Fibroblast of peridontal ligament (primary cell): ENCODE results near the gene CDCA4.

Source experiments
- DNase-seq: peaks from one replicate; pipeline ENCODE4 v3.0.0-alpha.2; 2010; ENCODE audit errors: extremely low read depth

The CDCA4 gene

DNA sequence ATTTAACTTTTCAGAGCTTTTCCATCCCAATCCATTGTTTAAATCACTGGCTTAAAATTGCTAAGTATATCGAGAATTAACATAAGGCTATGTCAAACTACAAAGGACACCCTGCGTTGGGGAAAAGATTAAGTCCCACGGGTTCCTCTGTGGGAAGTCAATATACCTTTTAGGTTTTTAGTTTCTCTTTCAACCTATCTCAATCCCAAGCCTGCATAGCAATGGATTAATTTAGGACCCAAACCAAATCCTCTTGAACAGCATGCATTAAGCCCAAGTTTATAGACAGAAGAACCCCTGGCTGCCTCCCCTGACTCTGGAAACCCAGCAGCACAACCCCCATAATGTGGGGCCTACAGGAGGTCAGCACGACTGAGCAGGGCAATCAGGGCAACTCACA lies 6.3 kb downstream of the CDCA4 start:
- no peak for DNase-seq

DNA sequence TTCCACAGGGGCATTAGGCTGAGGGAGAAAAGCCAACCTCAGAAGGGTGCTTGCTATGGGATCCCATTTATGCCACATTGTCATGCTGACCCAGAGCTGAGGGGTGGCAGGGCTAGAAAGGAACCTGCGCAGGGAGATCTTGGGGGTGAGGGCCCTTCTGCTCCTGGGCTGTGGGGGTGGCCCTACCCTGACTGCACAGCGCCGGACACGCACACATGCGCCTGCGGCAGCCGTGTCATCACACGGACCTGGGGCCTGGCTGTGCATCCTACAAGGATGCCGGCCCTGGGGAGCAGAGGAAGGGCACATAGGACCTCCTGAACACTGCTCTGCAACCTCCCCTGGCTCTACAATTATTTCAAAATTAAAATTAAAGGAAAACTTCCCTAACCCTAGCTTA lies 6.9 kb downstream of the CDCA4 start:
- DNase-seq: no peak

DNA sequence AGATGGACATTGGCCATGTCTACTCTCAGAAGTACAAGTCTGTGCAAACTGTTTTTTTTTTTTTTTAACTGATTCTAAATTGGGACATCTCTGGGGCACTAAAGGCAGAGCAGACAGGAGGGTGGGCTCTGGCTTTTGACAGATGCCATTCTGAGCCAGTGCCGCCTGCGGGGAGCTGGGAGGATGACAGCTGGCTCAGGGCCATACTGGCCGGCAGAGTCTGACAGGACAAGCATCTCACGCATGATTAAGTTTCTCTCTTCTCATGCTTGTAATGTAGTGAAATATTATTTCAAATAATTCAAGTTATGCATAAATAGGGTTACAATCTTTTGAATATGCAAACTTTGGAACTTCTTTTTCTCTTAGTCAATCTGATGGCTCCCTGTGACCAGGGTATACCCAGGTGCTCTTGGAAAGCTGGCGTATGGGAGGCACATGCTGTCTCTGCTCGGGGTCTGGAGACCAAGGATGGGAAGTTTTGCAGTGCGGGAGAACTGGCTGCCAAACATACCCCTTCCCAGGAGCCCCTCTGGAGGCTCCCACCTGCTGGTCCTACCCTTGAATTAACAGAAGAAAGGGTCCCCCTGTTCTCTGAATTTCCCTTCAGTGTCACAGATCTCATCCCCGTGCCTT lies 7.6 kb downstream of the CDCA4 start:
- no peak for DNase-seq

DNA sequence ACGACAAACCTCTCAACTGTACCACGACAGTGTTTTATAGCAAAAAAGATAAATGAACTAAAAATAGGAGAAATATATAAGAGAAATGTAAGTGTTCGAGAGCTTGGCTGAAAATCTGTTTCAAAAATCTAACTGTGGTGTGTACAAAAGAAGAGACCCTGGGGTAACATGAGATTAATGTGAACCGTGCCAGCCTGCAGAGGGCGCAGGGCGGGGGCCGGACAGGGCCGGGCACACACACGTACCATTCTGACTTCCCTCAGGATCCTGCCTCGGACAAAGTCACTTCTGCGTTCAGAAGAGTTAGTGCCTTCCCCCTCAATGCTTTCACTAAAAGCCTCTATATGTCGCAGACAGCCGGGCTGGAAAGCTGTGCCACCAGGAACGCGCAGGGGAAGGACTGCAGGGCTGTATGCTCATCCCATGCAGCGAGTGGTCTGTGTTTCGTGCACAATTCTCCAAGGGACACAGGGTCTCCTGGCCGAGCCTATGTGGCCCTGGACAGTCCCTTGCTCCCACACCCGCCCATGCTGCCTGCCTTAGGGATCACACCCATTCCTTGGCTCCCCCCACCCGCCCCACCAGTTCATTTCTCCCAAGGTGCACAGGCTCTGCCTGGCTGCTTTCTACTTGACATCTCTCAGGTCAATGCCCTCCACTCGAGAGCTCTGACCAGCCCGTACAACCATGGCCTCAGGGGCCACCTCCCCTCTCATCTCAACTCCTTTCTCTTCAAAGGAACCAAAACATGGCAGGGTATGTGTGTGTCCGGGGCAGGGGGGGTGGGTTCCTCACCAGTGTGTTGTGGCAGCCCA lies 8.5 kb downstream of the CDCA4 start:
- no peak for DNase-seq

DNA sequence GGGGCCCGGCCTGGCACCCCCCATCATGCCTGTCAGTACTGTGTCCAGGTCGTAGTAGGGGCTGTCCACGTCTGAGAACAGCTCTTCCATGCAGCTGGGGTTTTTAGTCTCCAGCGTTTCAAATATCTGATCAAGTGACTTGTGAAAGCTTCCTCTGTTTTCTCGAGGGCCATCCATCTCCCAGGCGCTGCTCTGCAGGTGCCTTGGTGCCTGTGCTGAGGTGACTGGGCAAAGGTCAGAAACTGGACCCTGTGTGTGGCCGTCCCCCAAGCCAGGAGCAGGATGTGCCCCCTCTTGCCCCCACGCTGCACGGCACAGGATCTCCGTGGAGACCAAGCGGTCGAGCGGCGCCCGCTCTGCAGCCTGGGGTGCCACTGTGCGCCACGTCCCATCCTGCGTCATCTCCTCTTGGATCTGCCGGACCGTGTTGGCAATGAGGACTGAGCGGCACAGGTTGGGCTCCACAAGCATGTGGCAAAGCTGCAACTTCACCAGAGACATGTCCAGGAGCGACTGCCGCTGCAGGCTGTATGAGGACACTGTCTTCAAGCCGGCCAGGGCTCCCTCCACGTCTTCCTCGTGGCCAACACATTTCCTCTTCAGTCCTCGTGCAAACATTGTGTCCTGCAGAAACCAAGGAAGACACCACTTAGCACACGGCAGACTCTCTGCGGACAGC lies 9.4 kb downstream of the CDCA4 start:
- DNase-seq: no peak

DNA sequence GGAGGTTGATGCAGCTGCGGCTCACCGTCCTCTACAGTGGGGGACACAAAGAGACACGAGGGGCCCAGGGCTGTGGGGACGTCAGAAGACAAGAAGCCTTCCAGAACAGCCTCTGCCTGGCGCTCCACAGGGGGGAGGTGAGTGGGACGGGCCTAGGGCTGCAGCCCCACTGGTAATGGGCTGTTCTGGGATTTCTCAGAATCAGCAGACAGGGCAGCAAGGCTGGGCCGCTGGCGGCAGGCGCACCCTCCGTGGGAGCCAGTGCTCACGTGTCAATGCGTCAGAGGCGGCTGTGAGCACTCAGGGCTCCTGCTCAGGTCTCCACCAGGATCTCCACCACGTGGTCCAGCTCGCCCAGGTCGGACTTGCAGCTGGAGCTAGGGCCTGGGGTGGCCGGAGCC lies 10.0 kb downstream of the CDCA4 start:
- no peak for DNase-seq

DNA sequence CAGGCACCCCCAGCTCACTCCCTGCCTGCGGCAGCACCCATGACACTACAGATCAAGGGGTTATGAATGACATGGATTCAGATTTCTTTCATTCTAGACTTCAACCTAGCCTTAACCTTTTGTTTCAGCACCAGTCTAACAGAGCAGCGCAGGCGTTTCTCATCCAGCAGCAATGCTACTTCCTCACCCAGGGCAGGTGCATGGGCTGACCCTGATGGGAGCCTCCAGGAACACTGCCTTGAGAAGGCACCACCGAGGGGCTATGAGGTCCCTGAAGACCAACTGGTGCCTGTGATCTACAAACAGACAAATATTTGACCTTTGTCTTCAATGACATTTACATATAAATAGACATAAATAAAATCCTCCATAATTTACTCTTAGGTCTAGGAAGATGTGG lies 10.8 kb downstream of the CDCA4 start:
- no peak for DNase-seq

DNA sequence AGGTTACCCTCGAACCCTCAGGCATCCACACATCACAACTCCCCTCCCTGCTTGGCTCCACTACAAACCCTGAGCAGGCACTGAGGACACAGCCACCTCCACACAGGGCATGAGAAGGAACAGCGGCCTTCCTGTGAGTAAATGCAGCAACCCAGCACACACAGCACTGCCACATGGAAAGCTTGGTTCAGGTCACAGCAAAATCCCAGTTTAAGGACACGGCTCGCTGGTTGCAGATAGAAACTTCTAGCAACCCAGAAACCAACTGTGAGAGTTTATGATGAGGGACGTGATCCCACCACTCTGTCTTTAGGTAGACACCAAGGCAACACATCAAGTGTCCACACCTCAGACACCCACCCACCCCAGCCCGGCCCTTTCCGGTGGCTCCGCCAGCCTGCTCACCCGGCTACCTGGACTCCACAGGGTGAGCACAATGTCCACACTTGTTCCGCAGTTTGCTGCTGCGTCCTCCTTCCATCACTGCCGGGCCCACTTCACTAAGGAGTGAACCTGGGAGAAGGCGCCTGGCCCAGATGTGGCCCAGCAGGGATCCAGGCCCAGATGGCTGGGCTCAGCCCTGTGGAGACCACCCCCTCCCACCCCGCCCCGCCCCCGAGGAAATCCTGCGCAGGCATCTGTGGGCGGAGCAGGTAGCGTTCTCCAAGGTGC lies 13.2 kb downstream of the CDCA4 start:
- DNase-seq: no peak

DNA sequence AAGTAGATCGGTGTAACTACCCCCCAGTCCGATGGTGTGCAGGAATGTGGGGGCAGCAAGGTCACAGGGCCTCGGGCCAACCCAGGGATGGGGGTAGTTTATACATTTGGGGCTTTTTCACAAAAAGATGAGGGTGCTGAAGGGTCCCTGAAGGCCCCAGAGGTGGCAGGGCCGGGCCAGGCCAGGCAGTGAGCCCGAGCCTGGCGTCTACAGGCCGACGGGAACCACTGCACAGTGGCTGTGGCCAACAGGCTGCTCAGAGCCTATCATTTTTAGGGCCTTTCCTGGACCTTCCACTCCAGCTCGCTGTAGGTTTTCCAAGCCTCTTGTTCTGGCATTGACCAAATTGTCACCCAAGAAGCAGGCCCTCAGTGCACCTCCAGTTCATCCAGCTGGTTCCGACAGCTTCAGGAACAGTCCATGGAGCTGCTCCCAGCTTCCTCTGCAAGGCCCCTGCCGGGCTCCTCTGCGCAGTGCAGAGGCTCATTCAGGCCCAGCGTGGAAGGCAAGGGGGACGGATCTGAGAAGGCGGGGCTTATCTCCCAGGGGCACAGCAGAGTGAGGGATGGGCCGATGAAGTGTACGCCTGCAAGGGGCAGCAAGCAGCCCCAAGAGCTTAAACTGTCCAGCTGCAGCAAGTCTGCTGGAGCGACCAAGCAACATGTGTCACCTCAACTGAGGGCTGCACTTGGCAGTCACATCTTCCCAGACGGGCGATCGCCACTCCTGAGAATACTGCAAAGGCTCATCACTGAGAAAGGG lies 13.9 kb downstream of the CDCA4 start:
- DNase-seq: no peak

DNA sequence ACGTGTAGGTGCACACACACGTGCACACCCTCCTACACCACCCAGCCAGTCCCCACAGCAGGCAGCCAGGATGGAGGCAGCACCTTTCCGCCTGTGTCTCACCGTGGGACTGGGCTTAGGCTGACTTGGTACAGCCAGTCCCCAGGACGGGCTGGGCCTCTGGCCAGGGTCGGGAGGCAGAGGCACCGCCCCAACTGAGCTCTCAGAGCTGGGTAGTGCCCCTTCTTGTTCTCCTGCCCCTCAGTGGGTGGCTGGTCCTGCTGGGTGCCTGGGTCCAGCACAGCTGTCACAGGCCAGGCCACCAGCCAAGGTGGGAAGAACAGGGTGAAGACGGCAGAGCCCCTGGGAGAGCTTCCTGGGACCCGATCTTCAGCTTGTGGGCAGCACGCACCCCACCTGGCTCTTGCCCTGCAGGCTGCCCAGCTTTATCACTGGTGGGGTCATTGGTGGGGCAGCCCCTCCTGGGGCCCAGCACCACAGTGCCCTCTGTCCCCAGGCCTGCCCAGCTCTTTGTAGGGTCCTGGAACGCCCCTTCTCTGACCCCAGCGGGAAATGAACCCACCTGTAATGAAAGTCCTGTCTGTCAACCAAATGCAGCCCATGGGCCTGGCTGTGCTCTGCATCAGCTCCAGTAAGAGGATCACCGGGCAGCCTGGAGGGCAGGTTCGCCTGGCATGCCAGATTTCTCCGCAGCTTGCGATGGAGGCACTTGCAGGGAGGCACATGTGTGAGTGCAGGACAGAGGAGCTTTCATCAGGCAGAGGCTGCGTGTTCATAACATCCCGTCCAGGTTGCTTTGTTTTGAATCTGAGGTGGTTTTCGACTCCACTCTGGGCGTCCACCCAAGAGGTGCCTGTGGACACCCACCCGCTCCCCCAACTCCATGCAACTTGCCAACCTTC lies 14.7 kb downstream of the CDCA4 start:
- DNase-seq: no peak

DNA sequence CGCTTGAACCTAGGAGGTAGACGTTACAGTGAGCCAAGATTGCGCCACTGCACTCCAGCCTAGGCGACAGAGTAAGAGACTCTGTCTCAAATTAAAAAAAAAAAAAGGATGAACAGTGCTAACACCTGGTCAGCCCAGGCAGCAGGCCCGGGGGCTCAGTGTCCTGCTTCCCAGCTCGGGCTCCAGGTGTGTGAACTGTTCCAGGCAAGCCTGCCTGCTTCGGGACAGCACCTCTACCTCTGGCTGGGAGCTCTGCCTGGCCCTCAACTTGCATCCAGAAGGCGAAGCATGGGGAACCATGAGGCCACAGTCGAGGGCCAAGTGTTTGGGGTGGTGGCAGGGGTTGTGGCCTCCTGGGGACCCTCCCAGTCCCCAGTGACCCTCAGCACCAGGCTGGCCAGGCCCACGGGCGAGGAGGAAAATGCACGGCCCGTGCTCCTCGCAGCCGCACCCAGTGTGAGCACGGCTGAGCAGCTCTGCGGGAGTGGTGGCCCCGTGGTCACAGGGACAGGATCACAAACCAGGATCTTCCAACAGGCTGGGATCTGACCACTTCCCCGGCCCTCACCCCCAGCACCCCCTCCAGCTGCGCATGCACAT lies 15.5 kb downstream of the CDCA4 start:
- no peak for DNase-seq

DNA sequence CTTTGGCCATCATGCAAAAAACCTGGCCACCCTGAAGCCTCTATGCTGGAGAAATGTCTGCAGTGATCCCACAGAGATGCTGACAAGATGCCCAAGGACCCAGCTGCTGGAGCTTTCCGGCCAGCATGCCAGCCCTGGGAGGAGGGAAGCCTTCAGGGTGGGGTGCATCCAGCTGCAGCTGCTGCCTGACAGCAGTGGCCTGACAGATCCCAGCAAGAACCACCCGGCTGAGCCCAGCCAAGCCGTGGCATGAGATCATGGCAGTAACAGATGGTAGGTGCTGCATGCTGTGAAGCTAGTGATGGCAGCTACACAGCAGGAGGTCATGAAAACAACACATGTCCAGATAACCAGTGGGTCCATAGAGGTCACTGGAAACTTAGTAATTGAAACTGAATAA lies 21.5 kb downstream of the CDCA4 start:
- DNase-seq: no peak

DNA sequence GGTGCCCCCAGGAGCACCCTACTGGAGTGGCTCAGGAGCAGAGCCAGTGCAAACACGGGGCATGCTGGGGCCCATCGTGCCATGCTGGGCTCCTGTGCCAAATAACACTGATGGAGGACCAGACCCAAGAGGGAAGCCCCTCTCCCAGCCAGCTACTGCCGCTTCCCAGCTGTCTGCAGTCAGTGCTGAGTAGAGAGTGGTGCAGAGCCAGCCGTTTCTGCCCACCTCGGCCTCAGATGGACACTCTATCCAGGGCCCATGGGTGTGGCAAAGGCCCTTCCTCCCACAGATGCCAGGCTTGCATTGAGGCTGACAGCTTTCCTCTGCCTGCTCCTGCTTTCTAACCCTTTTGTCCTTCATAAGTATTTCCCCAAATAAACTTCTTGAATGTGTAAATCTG lies 22.1 kb downstream of the CDCA4 start:
- no peak for DNase-seq

DNA sequence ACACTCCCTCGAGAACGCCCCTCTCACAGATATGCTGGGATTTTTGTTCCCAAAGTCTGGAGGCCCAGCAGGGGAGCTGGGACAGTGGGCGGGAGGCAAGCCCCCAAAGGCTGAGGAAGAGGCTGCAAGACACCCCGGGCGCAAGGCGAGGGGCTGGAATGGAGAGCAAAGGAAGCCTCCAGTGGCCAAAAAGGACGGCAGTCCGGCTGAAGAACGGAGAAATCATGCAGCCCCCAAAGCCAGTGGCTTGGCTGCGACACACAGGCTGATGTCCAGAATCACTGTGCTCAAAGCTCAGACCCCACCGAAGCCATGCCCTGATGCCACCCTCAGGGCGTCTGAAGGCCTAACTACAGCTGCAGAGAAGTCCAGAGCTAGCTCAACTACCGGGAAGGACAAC lies 24.4 kb downstream of the CDCA4 start:
- DNase-seq: no peak

DNA sequence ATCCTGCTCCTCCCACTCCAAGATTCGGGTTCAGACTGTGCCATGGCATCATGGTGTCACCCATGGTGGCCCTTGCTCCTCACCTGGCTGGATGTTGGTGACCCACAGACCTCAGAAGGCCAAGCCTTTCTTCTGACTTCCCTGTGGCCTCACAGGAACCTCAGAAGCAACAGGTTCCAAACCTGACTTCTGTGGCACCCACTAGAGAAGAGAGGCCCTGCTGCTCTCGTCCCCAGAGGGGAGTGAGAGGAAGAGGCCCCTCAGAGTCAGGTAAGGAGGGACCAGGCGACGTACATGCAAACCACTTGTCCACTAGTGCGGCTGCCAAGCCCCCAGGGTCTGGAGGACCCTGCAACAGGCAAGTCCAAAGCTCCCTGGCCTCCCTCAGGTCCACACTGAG lies 24.9 kb downstream of the CDCA4 start:
- DNase-seq: no peak

DNA sequence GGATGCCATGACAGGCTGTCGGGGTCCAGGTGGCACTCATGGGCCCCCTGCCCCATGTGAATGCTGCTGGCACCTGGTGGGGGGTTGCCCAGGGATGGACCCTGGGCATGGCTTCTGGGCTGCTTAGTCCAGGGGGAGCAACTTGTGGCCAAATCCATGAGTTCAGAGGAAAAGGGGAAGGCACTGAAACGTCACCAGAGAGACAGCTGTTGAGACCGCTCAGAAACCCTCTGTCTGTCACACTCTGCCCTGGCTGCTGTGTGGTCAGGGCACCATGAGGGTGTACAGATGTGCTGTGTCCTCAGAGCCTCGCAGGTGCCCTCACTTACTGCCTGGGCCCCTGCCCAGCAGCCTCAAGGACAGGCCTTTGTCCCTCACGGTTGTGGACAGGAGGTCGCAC lies 25.9 kb downstream of the CDCA4 start:
- DNase-seq: no peak

DNA sequence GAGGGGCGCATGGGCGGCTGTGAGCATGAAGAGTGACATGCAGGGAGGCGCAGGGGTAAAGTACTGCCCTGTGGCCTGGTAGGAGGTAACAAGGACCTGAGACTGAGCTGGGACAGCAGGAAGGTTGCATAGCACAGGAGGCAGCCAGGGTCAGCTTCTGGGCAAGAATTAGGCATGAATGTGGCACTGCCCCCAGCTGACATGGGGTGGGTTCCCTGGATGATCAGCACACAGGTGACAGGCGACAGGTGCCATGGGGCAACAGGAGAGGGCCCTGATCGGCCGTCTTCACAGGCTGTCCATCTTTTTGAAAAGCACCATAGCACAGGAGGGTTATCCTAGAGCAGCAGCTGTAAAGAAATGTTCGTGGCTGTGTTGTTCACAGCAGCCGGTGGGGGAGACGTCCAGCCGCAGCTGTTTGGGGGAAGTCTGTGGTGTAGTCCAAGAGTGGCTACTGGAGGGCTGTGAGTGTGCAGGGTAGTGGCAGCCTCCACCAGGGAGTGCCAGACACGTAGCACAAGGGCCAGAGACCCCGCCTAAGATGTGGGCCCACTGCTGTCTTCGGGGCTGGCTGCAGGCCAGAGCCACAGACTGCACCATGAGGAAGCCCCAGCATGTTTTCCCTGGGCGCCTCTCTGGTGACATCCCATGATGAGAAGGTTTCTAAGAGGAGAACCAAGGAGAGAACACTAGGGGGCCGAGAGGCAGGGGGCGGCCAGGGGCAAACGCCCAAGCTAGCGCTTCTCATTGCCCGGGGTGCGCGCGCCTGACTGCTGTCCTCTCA lies 26.9 kb downstream of the CDCA4 start:
- no peak for DNase-seq

DNA sequence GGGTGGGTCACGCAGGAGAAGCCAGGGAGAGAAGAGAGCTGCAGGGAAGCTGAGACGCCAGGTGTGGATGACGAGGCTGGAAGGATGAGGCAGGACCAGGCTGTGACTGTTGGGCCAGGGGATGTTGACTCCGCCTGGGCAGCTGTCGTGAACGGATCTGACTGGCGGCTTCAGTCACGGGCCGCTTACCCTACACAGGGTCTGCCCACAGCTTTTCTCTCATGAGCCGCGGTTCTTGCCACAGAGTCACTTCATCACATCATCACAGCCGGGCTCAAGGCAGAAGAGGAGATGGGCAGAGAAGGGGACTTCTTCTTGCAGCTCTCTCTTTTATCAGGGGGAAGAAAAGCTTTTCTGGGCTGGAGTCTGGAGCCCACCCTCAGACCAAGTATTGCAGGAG lies 27.6 kb downstream of the CDCA4 start:
- DNase-seq: no peak

DNA sequence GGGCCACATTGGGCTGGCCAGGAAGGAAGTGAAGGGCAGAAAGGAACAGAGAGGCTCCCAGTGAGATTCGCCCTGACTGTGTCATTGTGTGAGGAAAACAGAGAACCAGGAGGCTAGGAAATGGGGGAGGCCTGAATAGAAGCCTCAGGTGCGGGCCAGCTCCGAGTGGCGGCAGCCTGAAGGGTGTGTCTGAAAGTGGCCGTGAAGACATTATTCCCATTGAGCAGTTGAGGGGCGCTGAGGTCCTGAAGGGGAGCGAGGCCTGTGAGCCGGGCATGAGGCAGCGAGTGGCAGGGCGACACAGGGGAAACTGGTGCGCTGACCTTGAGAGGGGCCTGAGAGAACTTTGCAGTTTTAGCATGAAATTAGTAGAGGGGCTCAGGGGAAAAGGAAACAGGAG lies 28.4 kb downstream of the CDCA4 start:
- DNase-seq: no peak

DNA sequence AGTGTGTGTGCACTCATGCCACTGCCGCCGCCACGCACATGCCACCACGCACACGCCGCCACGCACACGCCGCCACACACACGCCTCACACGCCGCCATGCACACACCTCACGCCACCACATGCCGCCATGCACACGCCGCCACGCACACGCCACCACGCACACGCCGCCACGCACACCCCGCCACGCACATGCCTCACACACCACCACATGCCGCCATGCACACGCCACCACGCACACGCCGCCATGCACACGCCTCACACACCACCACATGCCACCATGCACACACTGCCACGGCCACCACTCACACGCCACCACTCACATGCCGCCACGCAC lies 29.0 kb downstream of the CDCA4 start:
- no peak for DNase-seq
